ENCODE data around the gene FBXL2. TPM values are rescaled to one million over a fixed set of nuclear protein-coding genes. Genes with fewer than 3 reads are reported as not detected.
A peak's percentile ranks its signal among the peaks of the same experiment; 100 is the strongest.

The FBXL2 gene
- total and polyA plus RNA-seq, 4 donors: 34.1 to 50.6 (median 47.7) TPM

DNA sequence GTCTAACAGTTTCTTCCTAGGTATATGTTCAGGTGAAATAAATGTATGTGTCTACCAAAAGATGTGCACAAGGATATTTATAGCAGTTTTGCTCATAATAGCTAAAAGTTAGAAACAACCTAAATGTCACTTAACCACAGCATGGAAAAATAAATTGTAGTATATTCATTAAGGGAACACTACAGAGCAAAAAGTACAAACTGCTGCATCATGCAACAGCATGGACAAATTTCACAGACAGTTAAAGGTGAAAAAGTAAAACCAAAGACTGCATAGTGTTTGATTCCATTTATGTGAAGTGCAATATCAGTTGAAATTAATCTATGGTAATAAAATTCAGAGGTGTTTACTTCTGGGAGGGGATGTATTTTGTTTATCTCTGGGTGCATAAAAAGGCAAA is 62.5 kb downstream of the FBXL2 start:
- no peaks in the 10 kb centered on the region for H3K4me1 ChIP-seq (ENCODE audit: control insufficient read depth, insufficient read depth, low read length)
- peaks cover 3% of the 10 kb centered on the region for H3K9me3 ChIP-seq (ENCODE audit: control insufficient read depth, insufficient read depth, low read length)
- no peak overlapping the region for H3K4me3 ChIP-seq (ENCODE audit: low read depth, low read length)
- H3K36me3 ChIP-seq (ENCODE audit: control insufficient read depth, insufficient read depth, low read length): no peaks in the 10 kb centered on the region
- DNase-seq (ENCODE audit: low read depth in 4 of 6, low spot score in 6 of 6): no peak
- no peaks in the 10 kb centered on the region for H3K27me3 ChIP-seq (ENCODE audit: control insufficient read depth, insufficient read depth, low read length)
- H3K27ac ChIP-seq (ENCODE audit: low read depth, low read length): no peak overlapping the region

DNA sequence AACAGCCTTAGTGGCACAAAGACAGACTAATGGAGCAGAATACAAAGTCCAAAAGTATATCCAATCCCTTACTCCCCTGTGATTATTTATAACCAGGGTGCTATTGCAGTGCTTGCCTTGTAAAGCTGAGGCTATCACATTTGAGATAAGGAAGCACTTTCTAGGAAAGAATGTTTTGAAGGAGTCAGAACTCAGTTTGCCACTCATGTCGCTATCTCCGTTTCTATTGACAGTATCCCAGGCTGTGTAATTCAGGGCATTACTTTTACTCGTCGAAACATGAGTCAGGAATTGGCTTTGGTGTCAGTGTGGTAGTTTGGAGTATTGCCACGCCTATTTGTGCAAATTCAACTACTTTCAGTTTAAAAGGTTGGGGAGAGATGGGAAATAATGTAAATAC is 78.4 kb downstream of the FBXL2 start:
- Histone ChIP-seq H3K27ac (ENCODE audit: low read depth, low read length) (no peak overlapping the region), H3K9me3 (ENCODE audit: control insufficient read depth, insufficient read depth, low read length) (no peaks in the 10 kb centered on the region), H3K4me1 (ENCODE audit: control insufficient read depth, insufficient read depth, low read length) (no peaks in the 10 kb centered on the region), H3K36me3 (ENCODE audit: control insufficient read depth, insufficient read depth, low read length) (no peaks in the 10 kb centered on the region), H3K4me3 (ENCODE audit: low read depth, low read length) (no peak overlapping the region), H3K27me3 (ENCODE audit: control insufficient read depth, insufficient read depth, low read length) (no peaks in the 10 kb centered on the region)
- DNase-seq (ENCODE audit: low read depth in 4 of 6, low spot score in 6 of 6): no peak
- 92% methylated on average over 2 of the region's 5 CpGs for WGBS (ENCODE audit: insufficient coverage)

DNA sequence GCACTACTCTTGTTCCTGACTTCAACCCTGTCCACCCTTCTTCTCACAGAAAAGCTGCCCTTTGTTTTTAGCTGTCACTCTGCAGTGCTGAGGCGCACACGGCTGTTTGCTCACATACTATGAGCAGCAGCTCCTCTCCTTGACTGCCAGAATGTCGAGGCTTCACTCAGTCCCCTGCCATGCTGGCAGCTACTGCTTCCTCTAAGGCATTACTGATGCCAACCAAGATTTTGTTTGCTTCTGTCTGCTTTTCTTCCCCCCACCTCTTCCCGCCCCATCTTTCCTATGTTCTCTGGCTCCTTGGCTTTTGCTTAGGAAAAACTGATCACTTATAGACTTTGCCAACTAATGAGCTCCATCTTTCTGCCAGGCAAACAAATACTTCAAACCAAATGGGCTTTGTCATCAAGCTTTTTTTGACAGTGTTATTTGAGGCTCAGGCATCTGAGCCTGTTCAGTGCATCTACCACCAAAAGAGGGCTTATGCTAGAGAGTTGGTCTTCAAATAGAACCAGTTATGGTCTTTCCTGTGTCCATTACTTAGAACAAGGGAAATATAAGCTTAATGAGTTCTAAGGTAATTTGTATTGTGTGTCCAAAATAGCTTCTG is 81.0 kb downstream of the FBXL2 start:
- H3K27me3 ChIP-seq (ENCODE audit: control insufficient read depth, insufficient read depth, low read length): no peaks in the 10 kb centered on the region
- H3K4me3 ChIP-seq (ENCODE audit: low read depth, low read length): no peak overlapping the region
- peak in 1 of 6 donors; percentile 46 for DNase-seq (ENCODE audit: low read depth in 4 of 6, low spot score in 6 of 6)
- H3K27ac ChIP-seq (ENCODE audit: low read depth, low read length): no peak overlapping the region
- no peaks in the 10 kb centered on the region for H3K9me3 ChIP-seq (ENCODE audit: control insufficient read depth, insufficient read depth, low read length)
- H3K36me3 ChIP-seq (ENCODE audit: control insufficient read depth, insufficient read depth, low read length): no peaks in the 10 kb centered on the region
- H3K4me1 ChIP-seq (ENCODE audit: control insufficient read depth, insufficient read depth, low read length): no peaks in the 10 kb centered on the region
- WGBS (ENCODE audit: insufficient coverage): 44% methylated on average over 4 of the region's 4 CpGs

DNA sequence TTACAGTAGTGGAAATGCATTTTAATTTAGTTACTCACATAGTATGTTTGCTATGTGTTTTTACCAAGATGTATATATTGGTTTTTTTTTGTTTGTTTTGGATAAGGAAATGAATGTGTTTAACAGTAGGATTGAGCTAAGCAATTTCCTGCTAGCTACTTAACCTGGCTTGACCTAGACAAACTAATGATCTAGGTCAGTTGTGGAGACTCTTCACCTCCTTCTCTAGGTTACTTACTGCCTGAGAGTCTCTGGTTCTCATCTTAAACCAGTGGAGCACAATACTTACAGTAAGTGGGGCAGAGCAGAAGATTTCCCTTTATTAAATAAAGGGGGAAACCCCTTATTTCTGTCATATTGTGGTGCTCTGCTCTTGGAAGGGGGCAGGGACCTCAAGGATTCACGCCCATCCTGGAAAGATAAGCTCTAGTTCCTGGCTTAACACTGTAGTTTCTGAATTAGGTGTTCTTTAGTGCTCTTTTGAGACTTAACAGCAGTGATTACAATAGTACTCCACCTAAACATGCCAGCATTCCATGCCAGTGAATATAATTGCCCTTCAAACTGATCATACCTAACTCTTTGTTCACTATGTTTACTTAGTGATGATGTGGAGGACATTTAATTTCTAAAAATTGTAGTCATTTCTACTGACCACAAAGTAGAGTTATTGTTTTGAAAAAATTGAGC is 83.0 kb downstream of the FBXL2 start:
- Histone ChIP-seq H3K9me3 (ENCODE audit: control insufficient read depth, insufficient read depth, low read length) (no peaks in the 10 kb centered on the region), H3K4me1 (ENCODE audit: control insufficient read depth, insufficient read depth, low read length) (no peaks in the 10 kb centered on the region), H3K27ac (ENCODE audit: low read depth, low read length) (no peak overlapping the region), H3K27me3 (ENCODE audit: control insufficient read depth, insufficient read depth, low read length) (no peaks in the 10 kb centered on the region), H3K4me3 (ENCODE audit: low read depth, low read length) (no peak overlapping the region), H3K36me3 (ENCODE audit: control insufficient read depth, insufficient read depth, low read length) (no peaks in the 10 kb centered on the region)
- WGBS (ENCODE audit: insufficient coverage): no CpG with 5 or more reads among the region's 1 CpG
- no peak for DNase-seq (ENCODE audit: low read depth in 4 of 6, low spot score in 6 of 6)

DNA sequence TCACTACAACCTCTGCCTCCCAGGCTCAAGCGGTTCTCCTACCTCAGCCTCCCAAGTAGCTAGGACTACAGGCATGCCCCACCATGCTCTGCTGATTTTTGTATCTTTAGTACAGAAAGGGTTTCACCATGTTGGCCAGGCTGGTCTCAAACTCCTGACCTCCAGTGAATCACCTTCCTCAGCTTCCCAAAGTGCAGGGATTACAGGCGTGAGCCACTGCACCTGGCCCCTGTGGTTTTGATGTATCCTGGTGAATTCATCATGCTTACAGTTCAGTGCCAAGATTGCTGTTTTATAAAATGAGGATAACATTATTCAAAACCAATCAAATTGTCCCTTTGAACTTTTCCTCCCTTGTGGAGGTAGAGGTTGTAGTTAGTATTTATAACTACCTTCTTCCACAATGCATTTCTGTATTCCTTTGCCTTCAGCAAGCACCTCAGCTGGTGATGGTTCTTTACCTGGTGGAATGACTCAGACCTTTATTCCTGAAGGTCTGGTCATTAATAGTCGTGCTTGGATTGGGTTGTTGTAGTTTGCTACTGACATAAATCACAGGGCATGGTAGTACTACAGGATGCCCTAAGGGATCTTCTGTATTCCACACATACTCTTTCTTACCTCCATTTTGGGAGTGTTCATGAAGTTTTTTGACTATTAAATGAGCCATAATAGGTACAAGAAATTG is 86.0 kb downstream of the FBXL2 start:
- H3K4me3 ChIP-seq (ENCODE audit: low read depth, low read length): no peak overlapping the region
- no peaks in the 10 kb centered on the region for H3K4me1 ChIP-seq (ENCODE audit: control insufficient read depth, insufficient read depth, low read length)
- H3K27ac ChIP-seq (ENCODE audit: low read depth, low read length): no peak overlapping the region
- no peaks in the 10 kb centered on the region for H3K27me3 ChIP-seq (ENCODE audit: control insufficient read depth, insufficient read depth, low read length)
- no peaks in the 10 kb centered on the region for H3K9me3 ChIP-seq (ENCODE audit: control insufficient read depth, insufficient read depth, low read length)
- DNase-seq (ENCODE audit: low read depth in 4 of 6, low spot score in 6 of 6): no peak
- H3K36me3 ChIP-seq (ENCODE audit: control insufficient read depth, insufficient read depth, low read length): no peaks in the 10 kb centered on the region
- 100% methylated on average over 1 of the region's 3 CpGs for WGBS (ENCODE audit: insufficient coverage)

DNA sequence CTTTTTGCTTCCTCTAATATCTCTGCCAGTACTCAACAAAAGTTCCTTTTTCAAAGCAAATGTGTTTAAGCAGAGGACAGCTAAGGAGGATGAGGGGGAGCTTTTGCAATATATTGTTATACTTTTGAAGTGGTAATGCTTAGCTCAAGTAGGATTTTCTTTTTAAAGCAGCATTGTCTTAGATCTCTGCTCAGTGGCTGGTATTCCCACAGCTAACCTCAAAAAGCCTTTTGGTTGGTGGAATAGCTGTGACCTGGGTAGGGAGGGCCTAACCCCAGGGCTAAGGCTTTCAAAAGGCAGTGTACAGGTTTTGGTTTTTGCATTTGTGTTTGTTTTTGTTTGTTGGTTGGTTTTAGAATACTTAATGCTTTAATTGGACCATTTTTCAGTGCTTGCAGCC is 86.8 kb downstream of the FBXL2 start:
- H3K27me3 ChIP-seq (ENCODE audit: control insufficient read depth, insufficient read depth, low read length): no peaks in the 10 kb centered on the region
- no peak overlapping the region for H3K27ac ChIP-seq (ENCODE audit: low read depth, low read length)
- no peaks in the 10 kb centered on the region for H3K36me3 ChIP-seq (ENCODE audit: control insufficient read depth, insufficient read depth, low read length)
- no peak overlapping the region for H3K4me3 ChIP-seq (ENCODE audit: low read depth, low read length)
- no peaks in the 10 kb centered on the region for H3K9me3 ChIP-seq (ENCODE audit: control insufficient read depth, insufficient read depth, low read length)
- no peaks in the 10 kb centered on the region for H3K4me1 ChIP-seq (ENCODE audit: control insufficient read depth, insufficient read depth, low read length)
- DNase-seq (ENCODE audit: low read depth in 4 of 6, low spot score in 6 of 6): no peak

DNA sequence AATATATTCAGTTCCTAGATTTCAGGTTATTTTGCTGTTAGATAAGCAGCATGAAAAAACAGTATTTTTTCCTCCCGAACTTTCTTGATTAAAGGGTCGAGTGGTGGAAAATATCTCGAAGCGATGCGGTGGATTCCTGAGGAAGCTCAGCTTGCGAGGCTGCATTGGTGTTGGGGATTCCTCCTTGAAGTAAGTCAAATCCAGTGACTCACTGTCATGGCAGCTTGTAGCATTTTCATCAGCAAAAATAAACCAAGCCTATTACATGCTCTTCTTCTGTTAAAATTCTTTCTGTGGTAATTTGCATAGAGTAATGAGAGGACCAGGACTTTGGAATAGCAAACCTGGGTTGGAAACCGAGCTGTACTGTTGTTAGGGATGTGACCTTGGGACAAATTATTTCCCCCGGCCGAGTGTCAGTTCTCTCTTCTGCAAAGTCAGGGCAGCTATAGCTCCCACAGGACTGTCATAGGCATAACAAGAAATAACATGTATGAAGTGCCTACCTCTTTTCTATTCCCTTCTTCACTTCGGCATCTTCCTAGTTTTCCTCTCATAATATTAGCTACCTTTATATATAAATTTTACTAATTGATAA is 87.4 kb downstream of the FBXL2 start:
- H3K4me1 ChIP-seq (ENCODE audit: control insufficient read depth, insufficient read depth, low read length): no peaks in the 10 kb centered on the region
- H3K9me3 ChIP-seq (ENCODE audit: control insufficient read depth, insufficient read depth, low read length): no peaks in the 10 kb centered on the region
- H3K27me3 ChIP-seq (ENCODE audit: control insufficient read depth, insufficient read depth, low read length): no peaks in the 10 kb centered on the region
- H3K4me3 ChIP-seq (ENCODE audit: low read depth, low read length): no peak overlapping the region
- H3K27ac ChIP-seq (ENCODE audit: low read depth, low read length): no peak overlapping the region
- WGBS (ENCODE audit: insufficient coverage): 100% methylated on average over 2 of the region's 10 CpGs
- no peaks in the 10 kb centered on the region for H3K36me3 ChIP-seq (ENCODE audit: control insufficient read depth, insufficient read depth, low read length)
- no peak for DNase-seq (ENCODE audit: low read depth in 4 of 6, low spot score in 6 of 6)

DNA sequence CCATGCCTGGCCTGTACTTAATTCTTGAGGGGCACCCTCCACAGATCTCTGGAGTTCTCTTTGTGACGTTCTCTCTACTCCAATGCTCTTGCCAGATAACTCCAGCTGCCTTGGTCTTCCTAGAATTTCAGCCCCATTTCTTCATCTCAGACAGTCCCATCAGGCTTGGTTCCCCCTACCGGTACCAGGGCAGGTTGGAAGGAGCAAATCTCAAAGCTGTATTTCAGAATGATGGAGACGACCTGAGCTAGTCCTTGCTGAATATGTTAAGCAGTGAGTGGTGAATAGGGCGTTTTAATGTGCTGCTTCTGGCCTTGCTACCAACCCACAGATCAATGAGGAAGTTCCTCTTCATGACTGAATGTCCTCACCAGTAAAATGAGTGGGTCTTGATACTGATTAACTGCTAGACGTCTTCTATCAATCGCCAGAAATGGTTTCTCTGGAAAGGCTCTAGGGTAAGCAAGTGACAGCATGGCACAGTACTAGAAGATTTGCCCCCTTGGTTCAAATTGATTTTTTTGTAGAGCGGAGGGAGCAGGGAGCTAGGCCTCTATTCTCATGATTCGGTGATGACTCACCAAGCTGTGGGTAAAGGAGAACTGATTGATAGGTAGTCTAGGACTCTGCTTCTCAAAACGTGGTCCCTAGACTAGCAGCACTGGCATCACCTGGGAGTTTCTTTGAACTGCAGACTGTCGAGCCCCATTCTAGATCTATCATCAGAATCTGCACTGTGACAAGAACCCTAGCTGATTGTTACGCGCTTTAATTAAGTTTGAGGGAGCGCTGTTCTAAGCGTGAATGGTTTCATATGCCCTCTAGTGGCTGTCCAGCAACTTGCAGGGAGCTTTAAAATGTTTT is 95.2 kb downstream of the FBXL2 start:
- WGBS (ENCODE audit: insufficient coverage): 54% methylated on average over 12 of the region's 14 CpGs
- no peak overlapping the region for H3K27ac ChIP-seq (ENCODE audit: low read depth, low read length)
- no peak overlapping the region for H3K4me3 ChIP-seq (ENCODE audit: low read depth, low read length)
- peak; percentile 15 to 88 (median 32) for DNase-seq (ENCODE audit: low read depth in 4 of 6, low spot score in 6 of 6)
- H3K36me3 ChIP-seq (ENCODE audit: control insufficient read depth, insufficient read depth, low read length): peaks cover 8% of the 10 kb centered on the region
- H3K9me3 ChIP-seq (ENCODE audit: control insufficient read depth, insufficient read depth, low read length): peaks cover 3% of the 10 kb centered on the region
- H3K27me3 ChIP-seq (ENCODE audit: control insufficient read depth, insufficient read depth, low read length): no peaks in the 10 kb centered on the region
- H3K4me1 ChIP-seq (ENCODE audit: control insufficient read depth, insufficient read depth, low read length): no peaks in the 10 kb centered on the region

DNA sequence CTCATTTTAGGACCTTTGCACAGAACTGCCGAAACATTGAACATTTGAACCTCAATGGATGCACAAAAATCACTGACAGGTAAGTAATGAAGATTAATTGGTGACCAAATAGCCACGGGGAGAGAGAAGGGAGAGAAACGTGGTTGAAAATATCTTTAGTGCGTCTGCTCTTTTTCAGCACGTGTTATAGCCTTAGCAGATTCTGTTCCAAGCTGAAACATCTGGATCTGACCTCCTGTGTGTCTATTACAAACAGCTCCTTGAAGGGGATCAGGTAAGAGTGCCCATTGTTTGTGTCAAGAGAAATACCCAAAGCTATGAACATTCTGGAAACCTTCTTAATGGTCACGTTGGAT is 95.8 kb downstream of the FBXL2 start:
- no peaks in the 10 kb centered on the region for H3K4me1 ChIP-seq (ENCODE audit: control insufficient read depth, insufficient read depth, low read length)
- no peaks in the 10 kb centered on the region for H3K27me3 ChIP-seq (ENCODE audit: control insufficient read depth, insufficient read depth, low read length)
- H3K27ac ChIP-seq (ENCODE audit: low read depth, low read length): no peak overlapping the region
- H3K9me3 ChIP-seq (ENCODE audit: control insufficient read depth, insufficient read depth, low read length): peaks cover 3% of the 10 kb centered on the region
- peaks cover 13% of the 10 kb centered on the region for H3K36me3 ChIP-seq (ENCODE audit: control insufficient read depth, insufficient read depth, low read length)
- no peak for DNase-seq (ENCODE audit: low read depth in 4 of 6, low spot score in 6 of 6)
- WGBS (ENCODE audit: insufficient coverage): 60% methylated on average over 5 of the region's 6 CpGs
- no peak overlapping the region for H3K4me3 ChIP-seq (ENCODE audit: low read depth, low read length)
